Muscle layer of colon (tissue), 2 donors: ENCODE data around the gene GOLGA8J.
"Not testable (repeated sequence)": the region's sequence is repeated elsewhere in the genome, so short reads cannot be mapped to it uniquely, and the experiment has no call there.

Experiments
- H3K27ac ChIP-seq: one replicate; pipeline ENCODE4 v1.7.0; 2013; ENCODE audit warnings: low read depth, mild to moderate bottlenecking, low read length, moderate library complexity
- H3K27me3 ChIP-seq, 2 donors: one replicate each; pipeline ENCODE4 v1.7.0; 2013; ENCODE audit warnings: low read length in 2 of 2, mild to moderate bottlenecking in 2 of 2; ENCODE audit not compliant: insufficient read depth in 2 of 2, control insufficient read depth in 1 of 2
- H3K36me3 ChIP-seq: one replicate; pipeline ENCODE4 v1.7.0; 2013; ENCODE audit warnings: mild to moderate bottlenecking, low read length; ENCODE audit not compliant: insufficient read depth
- H3K4me1 ChIP-seq: one replicate; pipeline ENCODE4 v1.7.0; 2013; ENCODE audit warnings: mild to moderate bottlenecking, low read length; ENCODE audit not compliant: insufficient read depth
- H3K4me3 ChIP-seq, 2 donors: one replicate each; pipeline ENCODE4 v1.7.0; 2013; ENCODE audit warnings: low read length in 2 of 2, low read depth in 1 of 2, mild to moderate bottlenecking in 1 of 2, moderate library complexity in 1 of 2
- H3K9ac ChIP-seq: one replicate; pipeline ENCODE4 v1.7.0; 2013; ENCODE audit warnings: low read length
- H3K9me3 ChIP-seq: one replicate; pipeline ENCODE4 v1.7.0; 2013; ENCODE audit warnings: mild to moderate bottlenecking, low read length
- donor health status: abdominal sarcoma.
- donor health status: Adenocarcinoma of cecum.

The GOLGA8J gene

DNA sequence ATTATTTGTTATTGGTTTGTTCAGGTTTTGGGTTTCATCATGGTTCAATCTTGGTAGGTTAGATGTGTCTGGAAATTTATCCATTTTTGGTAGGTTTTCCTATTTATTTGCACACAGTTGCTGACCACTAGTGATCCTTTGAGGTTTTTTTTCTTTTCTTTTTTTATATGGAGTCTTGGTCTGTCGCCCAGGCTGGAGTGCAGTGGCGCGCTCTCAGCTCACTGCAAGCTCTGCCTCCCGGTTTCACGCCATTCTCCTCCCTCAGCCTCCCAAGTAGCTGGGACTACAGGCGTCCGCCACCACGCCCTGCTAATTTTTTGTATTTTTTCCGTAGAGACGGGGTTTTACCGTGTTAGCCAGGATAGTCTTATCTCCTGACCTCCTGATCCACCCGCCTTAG lies 20.1 kb downstream of the GOLGA8J start:
- not testable (repeated sequence) for H3K27ac ChIP-seq, H3K9ac ChIP-seq, H3K4me1 ChIP-seq, H3K27me3 ChIP-seq, H3K4me3 ChIP-seq, H3K36me3 ChIP-seq, H3K9me3 ChIP-seq

DNA sequence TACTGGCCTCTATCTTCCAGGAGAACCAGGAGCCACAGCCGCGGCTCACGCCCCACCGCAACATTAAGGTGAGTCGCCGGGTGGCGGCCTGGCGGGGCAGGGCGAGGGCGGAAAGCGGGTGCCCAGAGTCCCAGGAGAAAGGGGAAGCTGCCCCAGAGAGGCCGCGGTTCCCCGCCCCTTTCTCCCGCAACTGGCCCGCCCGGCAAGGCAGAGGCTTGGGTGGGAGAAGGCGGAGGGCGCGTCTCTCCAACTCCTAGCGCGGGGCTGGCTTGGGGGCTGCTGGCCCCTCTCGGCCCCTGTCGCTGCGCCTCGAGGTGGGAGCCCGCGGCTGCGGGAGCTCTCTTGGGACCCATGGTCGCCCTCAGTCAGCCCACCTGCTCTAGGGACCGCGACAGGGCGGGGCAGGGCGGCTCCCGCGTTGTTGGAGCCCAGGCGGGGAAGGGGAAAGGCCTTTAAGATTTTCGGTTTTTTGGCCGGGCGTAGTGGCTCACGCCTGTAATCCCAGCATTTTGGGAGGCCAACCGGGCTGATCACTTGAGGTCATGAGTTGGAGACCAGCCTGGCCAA lies 21.3 kb downstream of the GOLGA8J start:
- H3K27ac ChIP-seq, H3K4me3 ChIP-seq, H3K9ac ChIP-seq, H3K9me3 ChIP-seq, H3K4me1 ChIP-seq, H3K27me3 ChIP-seq, H3K36me3 ChIP-seq: not testable (repeated sequence)

DNA sequence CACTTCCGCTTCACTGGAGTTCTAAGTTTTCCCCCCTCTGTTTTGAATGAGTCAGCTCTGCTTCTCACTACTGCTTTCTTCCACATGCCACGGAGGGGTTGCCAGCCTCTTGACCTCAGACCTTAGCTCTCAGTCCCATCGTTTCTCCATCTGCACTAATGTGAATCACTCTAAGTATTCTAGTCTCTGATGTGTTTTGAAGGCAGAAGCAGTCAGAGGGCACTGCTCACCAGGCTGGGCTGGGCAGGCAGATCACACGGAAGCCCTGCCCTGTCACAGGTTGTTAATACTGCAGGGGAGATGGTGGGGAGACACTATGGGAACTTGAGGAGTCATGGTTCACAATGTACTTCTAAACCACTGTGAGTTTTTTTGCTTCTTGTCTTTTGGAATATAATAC lies 27.8 kb downstream of the GOLGA8J start:
- H3K36me3 ChIP-seq, H3K9me3 ChIP-seq, H3K27ac ChIP-seq, H3K4me1 ChIP-seq, H3K27me3 ChIP-seq, H3K4me3 ChIP-seq, H3K9ac ChIP-seq: not testable (repeated sequence)

DNA sequence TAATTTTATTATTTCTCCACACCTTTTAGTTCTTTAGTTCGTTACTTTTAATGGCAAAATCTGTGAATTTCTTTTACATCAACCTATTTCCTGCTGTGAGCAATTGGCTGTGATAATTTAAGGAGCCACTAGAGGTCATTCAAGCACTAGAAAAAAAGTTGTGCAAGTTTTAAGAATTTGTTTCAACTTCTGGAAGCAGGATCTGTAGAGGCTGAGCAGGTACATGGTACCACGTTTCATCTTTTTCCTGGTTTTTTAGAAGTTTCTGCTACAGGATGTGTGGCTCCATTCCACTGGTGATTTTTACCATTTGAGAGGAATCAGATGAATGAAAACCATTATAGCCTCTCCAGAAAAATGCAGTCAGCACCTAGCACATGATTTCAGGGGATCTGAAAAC lies 47.3 kb downstream of the GOLGA8J start:
- H3K9ac ChIP-seq = not testable (repeated sequence)

DNA sequence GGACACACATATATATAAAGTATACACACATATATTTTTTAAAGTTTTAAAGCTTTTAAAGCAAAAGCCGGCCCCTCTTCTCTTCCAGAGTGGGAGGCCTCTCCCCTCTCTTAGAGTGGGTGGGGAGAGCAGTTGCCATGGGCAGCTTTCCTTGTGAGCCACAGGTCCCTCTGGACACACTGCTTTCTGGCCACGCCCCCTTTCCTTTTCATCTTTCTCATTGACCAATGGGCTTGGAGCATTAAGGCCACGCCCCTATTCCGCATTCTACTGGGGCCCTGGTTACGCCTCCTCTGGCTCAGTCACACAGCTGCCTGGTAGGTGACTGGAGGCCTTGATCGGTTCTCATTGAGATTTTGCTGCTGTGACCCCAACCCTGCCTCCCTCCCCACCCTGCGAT lies 52.0 kb downstream of the GOLGA8J start, which contains the start of gene GOLGA8T:
Gene GOLGA8T (plus strand): TSS at position 301 of the 400 bp plus-strand sequence. CDS start 98 bp downstream, at position 399.
- H3K27me3 ChIP-seq, H3K27ac ChIP-seq, H3K9ac ChIP-seq, H3K4me3 ChIP-seq, H3K9me3 ChIP-seq, H3K36me3 ChIP-seq, H3K4me1 ChIP-seq: not testable (repeated sequence)

More for the DNA sequence above, 47.3 kb downstream of the GOLGA8J start:
- H3K27ac ChIP-seq, H3K27me3 ChIP-seq, H3K4me1 ChIP-seq, H3K36me3 ChIP-seq, H3K4me3 ChIP-seq, H3K9me3 ChIP-seq: not testable (repeated sequence)
